ENCODE measurements around the gene HDAC5. TPM values are rescaled to one million over a fixed set of nuclear protein-coding genes. Genes with fewer than 3 reads are reported as not detected.

Gene HDAC5
- total and polyA plus RNA-seq, 2 donors from 2014 or later, result 25.3 to 35.6 TPM

DNA sequence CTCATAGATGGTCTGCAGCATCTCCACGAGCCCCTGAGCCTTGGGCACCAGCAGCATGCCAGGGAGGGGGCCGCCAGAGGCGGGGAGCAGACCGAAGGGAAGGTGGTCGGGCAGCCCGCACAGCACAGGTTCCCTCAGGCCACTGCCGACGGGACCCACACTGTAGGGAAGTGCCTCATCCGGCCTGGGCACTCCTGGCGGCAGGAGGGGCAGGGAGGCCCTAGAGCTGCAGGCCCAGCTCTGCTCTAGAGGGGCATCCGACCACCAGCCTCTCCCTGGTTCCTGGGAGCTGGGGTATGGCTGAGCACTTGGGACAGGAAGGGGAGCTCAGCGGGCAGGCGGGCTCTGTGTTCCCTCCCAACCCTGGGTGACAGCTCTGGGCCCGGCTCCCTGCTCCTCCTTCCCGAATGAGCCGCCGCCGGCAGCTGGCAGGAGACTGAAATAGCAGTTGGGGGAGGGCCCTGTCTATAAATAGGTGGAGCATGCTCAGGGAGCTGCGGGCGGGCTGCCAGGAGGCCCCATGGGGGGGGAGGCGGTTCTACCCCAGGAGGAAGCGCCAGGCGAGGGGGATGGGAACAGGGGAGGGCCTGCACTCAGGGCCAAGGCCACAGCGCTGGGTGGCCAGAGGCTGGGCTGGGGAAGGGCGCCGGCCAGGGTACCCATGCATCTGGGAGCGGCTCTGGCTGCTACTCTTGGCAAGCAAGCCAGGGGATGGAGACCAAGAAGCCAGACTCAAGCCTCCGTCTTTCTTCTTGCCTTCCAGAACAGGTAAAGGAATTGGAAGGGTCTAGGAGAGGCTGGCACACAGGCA lies 12.4 kb downstream of the HDAC5 start:
- DNase-seq (peak; percentile 93 to 99 (median 96)), FAIRE-seq (no peak)
- H3K9ac ChIP-seq (ENCODE audit: low read length in 3 of 3), result peak overlapping the region in 2 of 3 donors; percentile 70 to 72
- H3K4me1 ChIP-seq (ENCODE audit: control insufficient read depth in 2 of 3, insufficient read depth in 2 of 3, low read depth in 1 of 3, low read length in 3 of 3), result peaks cover 2 to 55% (median 33%) of the 10 kb centered on the region in 3 donors
- peak overlapping the region in 2 of 3 donors; percentile 43 to 55 for H3K4me3 ChIP-seq (ENCODE audit: low read length in 3 of 3)
- no peaks in the 10 kb centered on the region for H3K9me3 ChIP-seq (ENCODE audit: control insufficient read depth in 2 of 3, insufficient read depth in 1 of 3, low read length in 3 of 3)
- H3K27ac ChIP-seq (ENCODE audit: low read depth in 2 of 2, low read length in 2 of 2), result peak overlapping the region; percentile 72 to 87
- TF ChIP-seq, protein P1, sequence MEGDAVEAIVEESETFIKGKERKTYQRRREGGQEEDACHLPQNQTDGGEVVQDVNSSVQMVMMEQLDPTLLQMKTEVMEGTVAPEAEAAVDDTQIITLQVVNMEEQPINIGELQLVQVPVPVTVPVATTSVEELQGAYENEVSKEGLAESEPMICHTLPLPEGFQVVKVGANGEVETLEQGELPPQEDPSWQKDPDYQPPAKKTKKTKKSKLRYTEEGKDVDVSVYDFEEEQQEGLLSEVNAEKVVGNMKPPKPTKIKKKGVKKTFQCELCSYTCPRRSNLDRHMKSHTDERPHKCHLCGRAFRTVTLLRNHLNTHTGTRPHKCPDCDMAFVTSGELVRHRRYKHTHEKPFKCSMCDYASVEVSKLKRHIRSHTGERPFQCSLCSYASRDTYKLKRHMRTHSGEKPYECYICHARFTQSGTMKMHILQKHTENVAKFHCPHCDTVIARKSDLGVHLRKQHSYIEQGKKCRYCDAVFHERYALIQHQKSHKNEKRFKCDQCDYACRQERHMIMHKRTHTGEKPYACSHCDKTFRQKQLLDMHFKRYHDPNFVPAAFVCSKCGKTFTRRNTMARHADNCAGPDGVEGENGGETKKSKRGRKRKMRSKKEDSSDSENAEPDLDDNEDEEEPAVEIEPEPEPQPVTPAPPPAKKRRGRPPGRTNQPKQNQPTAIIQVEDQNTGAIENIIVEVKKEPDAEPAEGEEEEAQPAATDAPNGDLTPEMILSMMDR (IDR thresholded peaks at IDR 0.05; ENCODE audit: borderline replicate concordance, extremely low read depth, insufficient read depth), result peak; percentile 13
- intact Hi-C loops (cut with DNase I), result no loop called here
- H3K27me3 ChIP-seq (ENCODE audit: control insufficient read depth, insufficient read depth, low read length), result no peaks in the 10 kb centered on the region
- peaks cover 0 to 20% (median 0%) of the 10 kb centered on the region in 3 donors for H3K36me3 ChIP-seq (ENCODE audit: control insufficient read depth in 2 of 3, insufficient read depth in 3 of 3, low read length in 3 of 3)

DNA sequence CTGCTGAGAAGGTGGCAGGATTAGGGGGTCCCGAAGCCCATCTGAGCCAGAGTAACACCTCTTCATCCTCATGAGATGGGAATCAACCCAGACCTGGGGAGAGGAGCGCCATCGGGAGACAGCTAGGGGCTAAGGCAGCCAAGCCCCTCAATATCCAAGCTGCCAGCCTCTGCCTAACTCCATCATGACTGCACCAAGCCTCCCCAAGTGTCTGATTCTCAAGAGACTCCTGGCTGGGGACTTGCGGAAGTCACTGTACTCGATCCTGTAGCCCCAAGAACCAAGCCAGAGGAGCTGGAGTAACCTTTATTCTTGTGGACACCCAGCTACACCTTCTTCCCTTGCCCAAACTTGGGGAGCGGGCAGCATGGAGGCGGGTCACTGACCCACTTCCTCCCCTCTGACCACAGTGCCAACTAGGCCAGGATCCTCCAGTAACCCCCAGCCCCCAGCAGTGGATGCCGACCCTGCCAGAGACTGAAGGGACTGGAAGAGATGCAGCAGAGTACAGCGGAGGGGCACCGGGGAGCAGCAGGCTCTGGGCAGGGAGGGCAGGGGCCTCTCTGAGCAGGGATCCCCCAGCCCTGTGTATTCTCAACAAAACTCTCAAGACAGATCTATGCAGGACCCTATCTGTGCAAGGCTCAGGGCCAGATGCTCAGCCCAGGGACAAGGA lies 13.3 kb downstream of the HDAC5 start:
- peak overlapping the region in 2 of 3 donors; percentile 43 to 55 for H3K4me3 ChIP-seq (ENCODE audit: low read length in 3 of 3)
- H3K27ac ChIP-seq (ENCODE audit: low read depth in 2 of 2, low read length in 2 of 2), result peak overlapping the region; percentile 72 to 87
- H3K9ac ChIP-seq (ENCODE audit: low read length in 3 of 3), result peak overlapping the region in 2 of 3 donors; percentile 45 to 70
- intact Hi-C loops (cut with DNase I), result no loop called here
- H3K9me3 ChIP-seq (ENCODE audit: control insufficient read depth in 2 of 3, insufficient read depth in 1 of 3, low read length in 3 of 3), result no peaks in the 10 kb centered on the region
- DNase-seq, result peak in 1 of 5 donors; percentile 72
- no peak for FAIRE-seq
- H3K36me3 ChIP-seq (ENCODE audit: control insufficient read depth in 2 of 3, insufficient read depth in 3 of 3, low read length in 3 of 3), result peaks cover 0 to 13% (median 0%) of the 10 kb centered on the region in 3 donors
- no peaks in the 10 kb centered on the region for H3K27me3 ChIP-seq (ENCODE audit: control insufficient read depth, insufficient read depth, low read length)
- peaks cover 2 to 55% (median 33%) of the 10 kb centered on the region in 3 donors for H3K4me1 ChIP-seq (ENCODE audit: control insufficient read depth in 2 of 3, insufficient read depth in 2 of 3, low read depth in 1 of 3, low read length in 3 of 3)
- TF ChIP-seq, protein P1 (IDR thresholded peaks at IDR 0.05; ENCODE audit: borderline replicate concordance, extremely low read depth, insufficient read depth), result no peak

DNA sequence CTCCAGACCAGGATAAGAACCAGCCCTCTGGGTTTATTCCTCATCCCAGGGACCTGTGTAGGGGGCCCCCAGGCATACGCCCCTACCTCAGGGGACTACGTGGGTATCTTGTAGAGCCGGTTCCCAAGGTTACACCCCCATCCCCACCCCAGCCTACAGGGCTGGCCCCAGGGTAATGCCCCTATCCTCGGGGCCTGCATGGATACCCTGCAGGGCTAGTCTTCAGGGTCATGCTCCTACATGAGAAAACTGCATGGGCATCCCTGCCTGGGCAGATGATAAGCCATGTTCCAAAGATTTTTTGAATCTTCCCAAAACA lies 14.2 kb downstream of the HDAC5 start:
- Histone ChIP-seq H3K36me3 (ENCODE audit: control insufficient read depth in 2 of 3, insufficient read depth in 3 of 3, low read length in 3 of 3) (peaks cover 0 to 8% (median 0%) of the 10 kb centered on the region in 3 donors), H3K4me3 (ENCODE audit: low read length in 3 of 3) (peak overlapping the region in 1 of 3 donors; percentile 55), H3K9me3 (ENCODE audit: control insufficient read depth in 2 of 3, insufficient read depth in 1 of 3, low read length in 3 of 3) (no peaks in the 10 kb centered on the region), H3K27ac (ENCODE audit: low read depth in 2 of 2, low read length in 2 of 2) (peak overlapping the region; percentile 74 to 80), H3K27me3 (ENCODE audit: control insufficient read depth, insufficient read depth, low read length) (no peaks in the 10 kb centered on the region), H3K4me1 (ENCODE audit: control insufficient read depth in 2 of 3, insufficient read depth in 2 of 3, low read depth in 1 of 3, low read length in 3 of 3) (peaks cover 2 to 55% (median 33%) of the 10 kb centered on the region in 3 donors), H3K9ac (ENCODE audit: low read length in 3 of 3) (peak overlapping the region in 1 of 3 donors; percentile 70)
- TF ChIP-seq, protein P1 (IDR thresholded peaks at IDR 0.05; ENCODE audit: borderline replicate concordance, extremely low read depth, insufficient read depth), result no peak
- DNase-seq (no peak), FAIRE-seq (no peak)
- intact Hi-C loops (cut with DNase I), result no loop called here

Data from kidney (tissue), 14 donors.